Measurements from ENCODE around the gene CD300LG. TPM values are rescaled to one million over a fixed set of nuclear protein-coding genes. Genes with fewer than 3 reads are reported as not detected.

Gene CD300LG
- total and polyA plus RNA-seq, 4 donors = 0.05 to 9.4 (median 2.0) TPM

GRCh38 chr17:43810226-43810715, 36.7 kb upstream of the CD300LG start:
- ATAC-seq (ENCODE audit: low FRiP score) (no peak), DNase-seq (no peak)
- Histone ChIP-seq H3K27ac (ENCODE audit: low read depth in 1 of 2, low read length in 2 of 2) (no peak overlapping the region), H3K27me3 (ENCODE audit: control insufficient read depth in 1 of 2, insufficient read depth in 2 of 2, low read length in 1 of 2) (no peaks in the 10 kb centered on the region), H3K36me3 (ENCODE audit: control insufficient read depth in 1 of 2, insufficient read depth in 2 of 2, low read length in 1 of 2) (peaks cover 5 to 7% of the 10 kb centered on the region in 2 donors), H3K9me3 (ENCODE audit: control insufficient read depth, low read length) (no peaks in the 10 kb centered on the region), H3K4me1 (ENCODE audit: control insufficient read depth in 1 of 2, insufficient read depth in 2 of 2, low read length in 2 of 2) (no peaks in the 10 kb centered on the region), H3K4me3 (ENCODE audit: low read length in 2 of 2) (no peak overlapping the region)
- 87 to 92% methylated on average over 4 of the region's 4 CpGs for WGBS, 2 donors
- intact Hi-C loops (cut with DNase I) = no loop called here

- peaks cover 5 to 7% of the 10 kb centered on the region in 2 donors for H3K36me3 ChIP-seq (ENCODE audit: control insufficient read depth in 1 of 2, insufficient read depth in 2 of 2, low read length in 1 of 2)
- no peaks in the 10 kb centered on the region for H3K9me3 ChIP-seq (ENCODE audit: control insufficient read depth, low read length)
- WGBS, 2 donors = 83 to 87% methylated on average over 5 of the region's 5 CpGs
- no peak overlapping the region for H3K4me3 ChIP-seq (ENCODE audit: low read length in 2 of 2)
- H3K27me3 ChIP-seq (ENCODE audit: control insufficient read depth in 1 of 2, insufficient read depth in 2 of 2, low read length in 1 of 2) = no peaks in the 10 kb centered on the region
- no peaks in the 10 kb centered on the region for H3K4me1 ChIP-seq (ENCODE audit: control insufficient read depth in 1 of 2, insufficient read depth in 2 of 2, low read length in 2 of 2)
- DNase-seq (no peak), ATAC-seq (ENCODE audit: low FRiP score) (no peak)
- intact Hi-C loops (cut with DNase I) = no loop called here
- no peak overlapping the region for H3K27ac ChIP-seq (ENCODE audit: low read depth in 1 of 2, low read length in 2 of 2)
Measured at GRCh38 chr17:43810823-43811222, 36.2 kb upstream of the CD300LG start.

GRCh38 chr17:43812396-43813265, 34.3 kb upstream of the CD300LG start:
- H3K36me3 ChIP-seq (ENCODE audit: control insufficient read depth in 1 of 2, insufficient read depth in 2 of 2, low read length in 1 of 2) = peaks cover 5 to 7% of the 10 kb centered on the region in 2 donors
- DNase-seq = no peak
- H3K4me3 ChIP-seq (ENCODE audit: low read length in 2 of 2) = no peak overlapping the region
- ATAC-seq (ENCODE audit: low FRiP score) = no peak
- H3K4me1 ChIP-seq (ENCODE audit: control insufficient read depth in 1 of 2, insufficient read depth in 2 of 2, low read length in 2 of 2) = no peaks in the 10 kb centered on the region
- no peaks in the 10 kb centered on the region for H3K9me3 ChIP-seq (ENCODE audit: control insufficient read depth, low read length)
- no peaks in the 10 kb centered on the region for H3K27me3 ChIP-seq (ENCODE audit: control insufficient read depth in 1 of 2, insufficient read depth in 2 of 2, low read length in 1 of 2)
- no peak overlapping the region for H3K27ac ChIP-seq (ENCODE audit: low read depth in 1 of 2, low read length in 2 of 2)
- 97% methylated on average over 10 of the region's 10 CpGs for WGBS, 2 donors
- intact Hi-C loops (cut with DNase I) = no loop called here

GRCh38 chr17:43813386-43813785, 33.6 kb upstream of the CD300LG start:
- intact Hi-C loops (cut with DNase I) = no loop called here
- ATAC-seq (ENCODE audit: low FRiP score) (no peak), DNase-seq (no peak)
- no peaks in the 10 kb centered on the region for H3K9me3 ChIP-seq (ENCODE audit: control insufficient read depth, low read length)
- peaks cover 2 to 7% of the 10 kb centered on the region in 2 donors for H3K36me3 ChIP-seq (ENCODE audit: control insufficient read depth in 1 of 2, insufficient read depth in 2 of 2, low read length in 1 of 2)
- H3K27ac ChIP-seq (ENCODE audit: low read depth in 1 of 2, low read length in 2 of 2) = no peak overlapping the region
- no peaks in the 10 kb centered on the region for H3K27me3 ChIP-seq (ENCODE audit: control insufficient read depth in 1 of 2, insufficient read depth in 2 of 2, low read length in 1 of 2)
- no peak overlapping the region for H3K4me3 ChIP-seq (ENCODE audit: low read length in 2 of 2)
- WGBS, 2 donors = 93 to 95% methylated on average over 3 of the region's 3 CpGs
- no peaks in the 10 kb centered on the region for H3K4me1 ChIP-seq (ENCODE audit: control insufficient read depth in 1 of 2, insufficient read depth in 2 of 2, low read length in 2 of 2)

GRCh38 chr17:43814026-43814425, 33.0 kb upstream of the CD300LG start:
- Histone ChIP-seq H3K4me3 (ENCODE audit: low read length in 2 of 2) (no peak overlapping the region), H3K27me3 (ENCODE audit: control insufficient read depth in 1 of 2, insufficient read depth in 2 of 2, low read length in 1 of 2) (no peaks in the 10 kb centered on the region), H3K9me3 (ENCODE audit: control insufficient read depth, low read length) (no peaks in the 10 kb centered on the region), H3K27ac (ENCODE audit: low read depth in 1 of 2, low read length in 2 of 2) (no peak overlapping the region), H3K4me1 (ENCODE audit: control insufficient read depth in 1 of 2, insufficient read depth in 2 of 2, low read length in 2 of 2) (no peaks in the 10 kb centered on the region), H3K36me3 (ENCODE audit: control insufficient read depth in 1 of 2, insufficient read depth in 2 of 2, low read length in 1 of 2) (peaks cover 2 to 4% of the 10 kb centered on the region in 2 donors)
- DNase-seq (no peak), ATAC-seq (ENCODE audit: low FRiP score) (no peak)
- 86 to 91% methylated on average over 12 of the region's 12 CpGs for WGBS, 2 donors
- intact Hi-C loops (cut with DNase I) = no loop called here

- H3K27ac ChIP-seq (ENCODE audit: low read depth in 1 of 2, low read length in 2 of 2) = no peak overlapping the region
- H3K4me1 ChIP-seq (ENCODE audit: control insufficient read depth in 1 of 2, insufficient read depth in 2 of 2, low read length in 2 of 2) = no peaks in the 10 kb centered on the region
- DNase-seq (no peak), ATAC-seq (ENCODE audit: low FRiP score) (no peak)
- WGBS, 2 donors = 3 to 4% methylated on average over 1 of the region's 1 CpG
- H3K36me3 ChIP-seq (ENCODE audit: control insufficient read depth in 1 of 2, insufficient read depth in 2 of 2, low read length in 1 of 2) = peaks cover 2 to 4% of the 10 kb centered on the region in 2 donors
- H3K4me3 ChIP-seq (ENCODE audit: low read length in 2 of 2) = no peak overlapping the region
- no peaks in the 10 kb centered on the region for H3K27me3 ChIP-seq (ENCODE audit: control insufficient read depth in 1 of 2, insufficient read depth in 2 of 2, low read length in 1 of 2)
- intact Hi-C loops (cut with DNase I) = no loop called here
- no peaks in the 10 kb centered on the region for H3K9me3 ChIP-seq (ENCODE audit: control insufficient read depth, low read length)
Measured at GRCh38 chr17:43814714-43815113, 32.3 kb upstream of the CD300LG start.

DNA sequence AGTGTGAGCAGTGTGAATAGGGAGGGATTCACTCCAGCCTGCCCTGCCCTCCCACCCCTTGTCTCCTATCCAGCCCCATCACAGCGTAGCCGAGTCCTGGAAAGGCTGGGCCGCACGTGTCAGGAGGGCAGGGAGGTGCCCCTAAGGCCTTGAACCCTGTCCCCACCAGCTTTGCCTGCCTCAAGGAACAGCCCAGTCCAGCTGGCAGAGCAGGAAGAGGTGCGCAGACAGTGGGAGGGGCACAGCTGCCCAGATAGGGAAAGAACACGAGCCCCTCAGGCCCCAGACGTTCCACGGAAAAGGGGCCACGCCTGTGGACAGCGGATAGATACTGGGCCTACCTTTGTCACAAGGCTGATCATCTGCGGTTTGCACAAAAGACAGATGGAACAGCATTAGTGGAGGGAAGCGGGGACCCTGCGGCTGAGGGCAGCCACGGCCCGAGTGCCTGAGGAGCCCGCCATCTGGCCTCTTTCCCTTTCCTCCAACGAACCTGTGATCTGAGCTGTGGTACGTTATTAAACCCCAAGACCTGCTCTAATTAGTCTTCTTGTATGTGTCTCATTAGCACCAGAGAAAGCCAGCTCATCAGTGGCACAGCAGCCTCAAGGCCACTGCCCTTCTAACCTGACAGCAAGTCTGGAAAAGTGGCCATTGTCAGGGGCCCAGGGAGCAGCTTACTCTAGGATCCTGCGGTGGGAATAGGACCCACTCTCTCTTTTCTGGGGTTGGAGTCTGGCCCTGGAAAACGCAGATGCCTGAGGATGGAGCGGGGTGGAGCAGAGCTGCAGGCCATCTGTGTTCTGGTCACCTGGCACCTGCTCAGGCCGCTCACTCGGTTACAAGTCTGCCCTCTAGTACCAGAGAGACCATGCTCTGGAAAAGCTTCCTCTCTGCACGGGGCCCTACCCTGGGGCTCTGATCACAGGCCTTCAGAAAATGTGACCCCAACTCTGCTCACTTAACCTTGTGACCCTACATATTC, 30.3 kb upstream of the CD300LG start:
- no peak overlapping the region for H3K4me3 ChIP-seq (ENCODE audit: low read length in 2 of 2)
- no peak overlapping the region for H3K27ac ChIP-seq (ENCODE audit: low read depth in 1 of 2, low read length in 2 of 2)
- H3K27me3 ChIP-seq (ENCODE audit: control insufficient read depth in 1 of 2, insufficient read depth in 2 of 2, low read length in 1 of 2) = no peaks in the 10 kb centered on the region
- peaks cover 0 to 2% of the 10 kb centered on the region in 2 donors for H3K36me3 ChIP-seq (ENCODE audit: control insufficient read depth in 1 of 2, insufficient read depth in 2 of 2, low read length in 1 of 2)
- no peaks in the 10 kb centered on the region for H3K4me1 ChIP-seq (ENCODE audit: control insufficient read depth in 1 of 2, insufficient read depth in 2 of 2, low read length in 2 of 2)
- DNase-seq (no peak), ATAC-seq (ENCODE audit: low FRiP score) (no peak)
- intact Hi-C loops (cut with DNase I) = no loop called here
- no peaks in the 10 kb centered on the region for H3K9me3 ChIP-seq (ENCODE audit: control insufficient read depth, low read length)
- 89 to 90% methylated on average over 24 of the region's 24 CpGs for WGBS, 2 donors

- no peak for ATAC-seq (ENCODE audit: low FRiP score)
- Histone ChIP-seq H3K4me1 (ENCODE audit: control insufficient read depth in 1 of 2, insufficient read depth in 2 of 2, low read length in 2 of 2) (no peaks in the 10 kb centered on the region), H3K27ac (ENCODE audit: low read depth in 1 of 2, low read length in 2 of 2) (no peak overlapping the region), H3K4me3 (ENCODE audit: low read length in 2 of 2) (no peak overlapping the region), H3K27me3 (ENCODE audit: control insufficient read depth in 1 of 2, insufficient read depth in 2 of 2, low read length in 1 of 2) (no peaks in the 10 kb centered on the region), H3K36me3 (ENCODE audit: control insufficient read depth in 1 of 2, insufficient read depth in 2 of 2, low read length in 1 of 2) (no peaks in the 10 kb centered on the region), H3K9me3 (ENCODE audit: control insufficient read depth, low read length) (no peaks in the 10 kb centered on the region)
- peak in 1 of 2 donors; percentile 48 for DNase-seq
- WGBS, 2 donors = 90 to 92% methylated on average over 9 of the region's 9 CpGs
- intact Hi-C loops (cut with DNase I) = no loop called here
Measured at GRCh38 chr17:43817826-43818225, 29.1 kb upstream of the CD300LG start.
